GM12801 (cell line): ENCODE data around the gene KCNH1.

Experiments used
- TF ChIP-seq, protein P1 (sequence below): IDR thresholded peaks from one replicate; pipeline ENCODE4 v1.5.1; 2011; ENCODE audit warnings: control low read depth; ENCODE audit not compliant: insufficient read length; ENCODE audit errors: extremely low read depth

KCNH1 gene

GRCh38 chr1:210646258-210646616 lies 487.7 kb downstream of the KCNH1 start:
- TF ChIP-seq, protein P1, sequence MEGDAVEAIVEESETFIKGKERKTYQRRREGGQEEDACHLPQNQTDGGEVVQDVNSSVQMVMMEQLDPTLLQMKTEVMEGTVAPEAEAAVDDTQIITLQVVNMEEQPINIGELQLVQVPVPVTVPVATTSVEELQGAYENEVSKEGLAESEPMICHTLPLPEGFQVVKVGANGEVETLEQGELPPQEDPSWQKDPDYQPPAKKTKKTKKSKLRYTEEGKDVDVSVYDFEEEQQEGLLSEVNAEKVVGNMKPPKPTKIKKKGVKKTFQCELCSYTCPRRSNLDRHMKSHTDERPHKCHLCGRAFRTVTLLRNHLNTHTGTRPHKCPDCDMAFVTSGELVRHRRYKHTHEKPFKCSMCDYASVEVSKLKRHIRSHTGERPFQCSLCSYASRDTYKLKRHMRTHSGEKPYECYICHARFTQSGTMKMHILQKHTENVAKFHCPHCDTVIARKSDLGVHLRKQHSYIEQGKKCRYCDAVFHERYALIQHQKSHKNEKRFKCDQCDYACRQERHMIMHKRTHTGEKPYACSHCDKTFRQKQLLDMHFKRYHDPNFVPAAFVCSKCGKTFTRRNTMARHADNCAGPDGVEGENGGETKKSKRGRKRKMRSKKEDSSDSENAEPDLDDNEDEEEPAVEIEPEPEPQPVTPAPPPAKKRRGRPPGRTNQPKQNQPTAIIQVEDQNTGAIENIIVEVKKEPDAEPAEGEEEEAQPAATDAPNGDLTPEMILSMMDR = no peak

DNA sequence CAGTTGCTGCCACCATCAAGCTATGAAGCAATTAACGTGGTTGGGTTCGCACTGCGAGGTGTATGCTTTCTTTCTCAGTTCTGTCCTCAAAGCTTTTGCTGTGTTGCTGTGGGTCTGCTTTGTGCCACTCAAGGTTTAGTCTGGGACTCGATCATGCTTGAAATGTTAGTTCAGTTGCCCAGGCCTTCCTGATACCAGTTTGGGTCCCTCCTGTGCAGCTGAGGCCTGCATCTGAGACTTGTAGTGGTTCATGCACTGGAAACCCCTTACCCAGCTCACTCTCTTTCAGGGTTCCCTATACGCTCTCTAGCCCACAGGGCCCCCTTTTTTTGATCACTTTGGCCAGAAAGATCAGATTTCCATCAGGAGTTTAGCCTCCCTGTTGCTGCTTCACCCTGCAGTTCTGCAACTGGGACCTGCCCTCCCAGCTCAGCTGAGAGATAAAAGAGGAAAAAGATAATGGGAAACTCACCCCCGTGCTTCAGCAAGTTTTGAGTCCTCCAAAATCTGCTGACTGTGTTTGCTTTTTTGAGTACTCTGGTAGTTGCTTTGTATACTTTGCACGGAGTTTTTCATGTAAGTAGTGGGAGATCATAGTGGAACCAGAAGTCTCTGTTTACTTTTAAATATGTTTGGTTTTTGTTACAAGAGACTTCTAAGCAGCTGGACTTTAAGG lies 488.2 kb downstream of the KCNH1 start:
- TF ChIP-seq, protein P1 = no peak

DNA sequence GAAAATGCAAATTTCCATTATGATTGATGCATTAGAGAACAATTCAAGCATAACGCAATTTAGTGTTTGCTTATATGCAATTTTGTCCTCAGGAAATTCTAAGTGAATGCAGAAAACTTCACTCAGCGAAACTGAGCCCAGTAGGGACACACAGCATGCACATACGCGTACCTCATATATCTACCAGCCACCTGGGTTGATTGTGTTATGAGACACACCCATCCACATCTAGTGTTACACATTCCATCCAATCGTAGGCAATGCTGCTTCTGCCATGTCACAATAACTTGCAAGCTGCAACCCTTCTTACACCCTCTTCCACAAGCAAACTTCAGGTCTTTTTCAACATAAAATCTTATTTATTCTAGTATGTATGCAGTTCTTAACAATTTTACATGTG lies 492.4 kb downstream of the KCNH1 start:
- TF ChIP-seq, protein P1 = no peak

- TF ChIP-seq, protein P1 = no peak
Measured at GRCh38 chr1:210635108-210635507, 498.8 kb downstream of the KCNH1 start.

DNA sequence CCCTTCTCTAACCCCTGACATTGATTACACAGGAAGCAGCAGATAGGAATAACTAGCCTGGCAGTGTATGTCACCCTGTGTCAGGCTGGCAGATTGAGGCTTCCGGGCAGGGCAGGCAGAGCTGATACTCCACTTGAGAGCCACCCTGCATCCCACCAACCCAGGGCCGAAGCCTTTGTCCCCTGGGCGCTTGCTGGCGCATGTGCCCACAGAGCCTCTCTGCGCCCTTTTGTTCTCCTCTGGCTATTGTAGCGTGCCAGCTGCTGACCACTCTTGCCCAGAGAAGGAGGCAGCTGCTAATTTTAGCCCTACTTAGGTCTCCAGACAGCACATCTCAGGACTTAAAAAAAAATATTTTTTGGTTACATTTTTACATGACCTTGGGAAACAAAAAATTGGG lies 500.3 kb downstream of the KCNH1 start:
- TF ChIP-seq, protein P1 = no peak

DNA sequence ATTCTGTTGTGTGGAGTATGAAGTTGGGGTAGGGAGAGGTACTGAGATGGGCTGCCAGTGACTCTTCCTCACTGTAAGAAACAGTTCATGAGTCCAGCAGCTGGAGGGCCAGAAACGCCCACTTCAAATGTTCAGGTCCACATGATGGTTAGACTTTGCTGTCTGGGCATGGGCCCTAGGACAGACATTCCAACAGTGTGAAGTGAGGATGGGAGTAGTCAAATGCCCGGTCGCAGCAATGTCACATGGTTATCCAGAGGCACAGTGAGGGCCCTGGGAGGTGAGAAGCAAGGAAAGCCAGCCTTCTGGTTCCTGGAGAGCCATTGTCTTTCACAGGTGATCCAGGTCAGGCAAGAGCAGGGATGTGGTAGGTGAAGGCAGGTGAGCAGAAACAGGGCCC lies 500.8 kb downstream of the KCNH1 start:
- TF ChIP-seq, protein P1 = no peak

DNA sequence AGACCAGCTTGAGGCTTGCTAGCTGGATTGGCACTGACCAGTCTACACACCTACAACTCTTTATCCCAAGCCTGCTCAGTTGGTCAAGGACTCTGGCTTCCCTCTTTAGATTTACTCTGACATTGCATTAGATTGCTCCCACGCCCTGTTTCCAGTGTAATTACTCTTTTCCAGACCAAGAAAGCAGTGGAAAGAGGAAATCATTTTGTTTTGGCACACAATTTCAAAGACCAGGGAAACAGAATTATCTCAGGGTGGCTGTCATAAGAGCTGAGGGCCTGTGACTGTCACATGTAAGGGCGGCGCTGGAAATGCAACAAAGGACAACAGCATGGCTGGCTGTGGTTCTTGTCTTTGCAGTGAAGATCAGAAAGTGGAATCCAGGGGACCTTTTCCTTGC lies 502.5 kb downstream of the KCNH1 start:
- TF ChIP-seq, protein P1 = no peak

- TF ChIP-seq, protein P1 = no peak
Measured at GRCh38 chr1:210629276-210629675, 504.7 kb downstream of the KCNH1 start.
